SK-N-SH treated with all-trans-retinoic acid at 6 μM for 48 hours (cell line): ENCODE measurements around the gene PRB4.

Source experiments
- ATAC-seq: fragments of 200-7000 bp; cut with Tn5 transposase; 3 replicates; pipeline ENCODE4 v1.9.1; 2020; ENCODE audit warnings: mild to moderate bottlenecking, moderate library complexity
- ARNTL ChIP-seq: fragments of 450-650 bp; formaldehyde crosslinking; IDR thresholded peaks from 2 replicates; pipeline ENCODE4 v1.5.0; 2020; ENCODE audit warnings: low read depth, mild to moderate bottlenecking, moderate library complexity, borderline replicate concordance
- BACH2 ChIP-seq: fragments of 250-450 bp; sonication (Bioruptor Pico); IDR thresholded peaks from 2 replicates; pipeline ENCODE4 v1.9.0; 2021; ENCODE audit warnings: mild to moderate bottlenecking, borderline replicate concordance
- CSDC2 ChIP-seq: fragments of 250-450 bp; sonication (Bioruptor Pico); IDR thresholded peaks from 2 replicates; pipeline ENCODE4 v1.5.0; 2020; ENCODE audit warnings: mild to moderate bottlenecking, moderate library complexity
- CSRNP3 ChIP-seq: fragments of 250-450 bp; sonication (Bioruptor Pico); IDR thresholded peaks from 2 replicates; pipeline ENCODE4 v1.5.1; 2021; ENCODE audit warnings: mild to moderate bottlenecking, moderate library complexity
- ESRRG ChIP-seq: fragments of 250-450 bp; sonication (Bioruptor Pico); IDR thresholded peaks from 2 replicates; pipeline ENCODE4 v1.6.1; 2021; ENCODE audit warnings: mild to moderate bottlenecking
- GLIS3 ChIP-seq: fragments of 250-450 bp; sonication (Bioruptor Pico); IDR thresholded peaks from 2 replicates; pipeline ENCODE4 v1.5.0; 2020; ENCODE audit warnings: mild to moderate bottlenecking, moderate library complexity
- ISL1 ChIP-seq: fragments of 250-450 bp; sonication (Bioruptor Pico); IDR thresholded peaks from 2 replicates; pipeline ENCODE4 v2.1.2; 2022; ENCODE audit warnings: mild to moderate bottlenecking, moderate library complexity
- OSR1 ChIP-seq: fragments of 250-450 bp; sonication (Bioruptor Pico); IDR thresholded peaks from 2 replicates; pipeline ENCODE4 v1.8.0; 2022; ENCODE audit warnings: moderate library complexity, mild to moderate bottlenecking, inconsistent platforms
- PATZ1 ChIP-seq: fragments of 250-450 bp; sonication (Bioruptor Pico); IDR thresholded peaks from 2 replicates; pipeline ENCODE4 v1.8.0; 2020; ENCODE audit warnings: mild to moderate bottlenecking, moderate library complexity, borderline replicate concordance
- POU6F1 ChIP-seq: fragments of 250-450 bp; sonication (Bioruptor Pico); IDR thresholded peaks from 2 replicates; pipeline ENCODE4 v1.8.0; 2021; ENCODE audit warnings: low read depth, mild to moderate bottlenecking, moderate library complexity, borderline replicate concordance
- RARB ChIP-seq: fragments of 250-450 bp; sonication (Bioruptor Pico); IDR thresholded peaks from 2 replicates; pipeline ENCODE4 v1.8.0; 2021; ENCODE audit warnings: mild to moderate bottlenecking, moderate library complexity
- SNAI2 ChIP-seq: fragments of 250-450 bp; sonication (Bioruptor Pico); IDR thresholded peaks from 2 replicates; pipeline ENCODE4 v1.5.0; 2020; ENCODE audit warnings: mild to moderate bottlenecking, moderate library complexity
- TCF4 ChIP-seq: fragments of 250-450 bp; sonication (Bioruptor Pico); IDR thresholded peaks from 2 replicates; pipeline ENCODE4 v1.8.0; 2021; ENCODE audit warnings: mild to moderate bottlenecking, moderate library complexity, borderline replicate concordance
- TOX ChIP-seq: fragments of 250-450 bp; sonication (Bioruptor Pico); IDR thresholded peaks from 2 replicates; pipeline ENCODE4 v1.8.0; 2021; ENCODE audit warnings: mild to moderate bottlenecking, moderate library complexity, borderline replicate concordance
- ZC3H10 ChIP-seq: fragments of 250-450 bp; sonication (Bioruptor Pico); IDR thresholded peaks from 2 replicates; pipeline ENCODE4 v1.5.1; 2021; ENCODE audit warnings: mild to moderate bottlenecking, moderate library complexity
- ZFP3 ChIP-seq: fragments of 250-450 bp; sonication (Bioruptor Pico); IDR thresholded peaks from 2 replicates; pipeline ENCODE4 v1.5.0; 2020; ENCODE audit warnings: mild to moderate bottlenecking, moderate library complexity
- ZFP30 ChIP-seq: fragments of 450-650 bp; formaldehyde crosslinking; IDR thresholded peaks from 2 replicates; pipeline ENCODE4 v1.5.0; 2022; ENCODE audit warnings: mild to moderate bottlenecking, moderate library complexity
- ZNF565 ChIP-seq: fragments of 450-650 bp; formaldehyde crosslinking; conservative IDR thresholded peaks from 2 replicates; pipeline ENCODE4 v1.5.0; 2020; ENCODE audit warnings: low read depth, mild to moderate bottlenecking, moderate library complexity
- ZNF70 ChIP-seq: fragments of 450-650 bp; formaldehyde crosslinking; IDR thresholded peaks from 2 replicates; pipeline ENCODE4 v1.5.0; 2020; ENCODE audit warnings: mild to moderate bottlenecking, moderate library complexity
- ZNF8 ChIP-seq: fragments of 450-650 bp; formaldehyde crosslinking; IDR thresholded peaks from 2 replicates; pipeline ENCODE4 v1.5.0; 2020; ENCODE audit warnings: mild to moderate bottlenecking, moderate library complexity
- TF ChIP-seq, protein P1 (sequence below): fragments of 250-450 bp; sonication (Bioruptor Pico); IDR thresholded peaks from 2 replicates; pipeline ENCODE4 v1.5.0; 2020; ENCODE audit warnings: mild to moderate bottlenecking, moderate library complexity

The PRB4 gene

GRCh38 chr12:11307143-11307542 is 3.1 kb downstream of the PRB4 start:
- ATAC-seq: no peak
- no peak for TF ChIP-seq ZFP3 (CRISPR knock-in tag)
- TF ChIP-seq ZNF565 (CRISPR knock-in tag): no peak
- TF ChIP-seq CSRNP3 (CRISPR knock-in tag): no peak
- TF ChIP-seq ARNTL (CRISPR knock-in tag): no peak
- TF ChIP-seq POU6F1: no peak
- no peak for TF ChIP-seq TOX (CRISPR knock-in tag)
- TF ChIP-seq ZNF8: no peak
- no peak for TF ChIP-seq BACH2 (CRISPR knock-in tag)
- TF ChIP-seq ZNF70 (CRISPR knock-in tag): no peak
- TF ChIP-seq OSR1: no peak
- TF ChIP-seq ISL1 (CRISPR knock-in tag): no peak

DNA sequence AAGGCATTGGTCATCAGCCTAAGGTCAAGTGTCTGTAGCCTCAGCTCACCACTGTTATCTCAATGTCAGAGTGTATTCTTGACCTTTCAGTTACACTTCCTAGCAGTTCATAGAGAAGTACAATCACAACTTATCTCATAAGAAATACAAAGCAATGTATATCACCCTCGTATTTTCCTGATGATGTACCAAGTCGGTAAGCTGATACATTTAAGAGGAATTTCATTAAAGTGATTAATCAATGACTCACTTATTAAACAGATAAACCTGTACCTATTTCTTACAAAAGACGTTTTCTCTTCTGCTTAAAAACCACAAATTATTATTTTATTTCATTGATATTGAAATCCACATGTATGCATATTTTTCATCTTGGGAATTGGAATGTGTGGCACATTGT is 36.8 kb downstream of the PRB4 start:
- no peak for ATAC-seq

GRCh38 chr12:11269607-11270006 is 40.6 kb downstream of the PRB4 start, which contains the start of gene PRB3:
Gene PRB3, minus strand, starts transcription at chr12:11269707. Its CDS starts 38 bp downstream, at chr12:11269669.
- no peak for ATAC-seq
- TF ChIP-seq ZNF565 (CRISPR knock-in tag) (no peak), ESRRG (CRISPR knock-in tag) (no peak), OSR1 (no peak), SNAI2 (CRISPR knock-in tag) (no peak), ZFP3 (CRISPR knock-in tag) (no peak), POU6F1 (no peak), TCF4 (no peak), ZC3H10 (no peak), ISL1 (CRISPR knock-in tag) (no peak), ZNF8 (no peak), ARNTL (CRISPR knock-in tag) (no peak), RARB (CRISPR knock-in tag) (no peak), CSRNP3 (CRISPR knock-in tag) (no peak), ZNF70 (CRISPR knock-in tag) (no peak), PATZ1 (CRISPR knock-in tag) (no peak), BACH2 (CRISPR knock-in tag) (no peak), TOX (CRISPR knock-in tag) (no peak), GLIS3 (no peak), CSDC2 (CRISPR knock-in tag) (no peak)

More for the DNA sequence above, 36.8 kb downstream of the PRB4 start:
- TF ChIP-seq, protein P1, sequence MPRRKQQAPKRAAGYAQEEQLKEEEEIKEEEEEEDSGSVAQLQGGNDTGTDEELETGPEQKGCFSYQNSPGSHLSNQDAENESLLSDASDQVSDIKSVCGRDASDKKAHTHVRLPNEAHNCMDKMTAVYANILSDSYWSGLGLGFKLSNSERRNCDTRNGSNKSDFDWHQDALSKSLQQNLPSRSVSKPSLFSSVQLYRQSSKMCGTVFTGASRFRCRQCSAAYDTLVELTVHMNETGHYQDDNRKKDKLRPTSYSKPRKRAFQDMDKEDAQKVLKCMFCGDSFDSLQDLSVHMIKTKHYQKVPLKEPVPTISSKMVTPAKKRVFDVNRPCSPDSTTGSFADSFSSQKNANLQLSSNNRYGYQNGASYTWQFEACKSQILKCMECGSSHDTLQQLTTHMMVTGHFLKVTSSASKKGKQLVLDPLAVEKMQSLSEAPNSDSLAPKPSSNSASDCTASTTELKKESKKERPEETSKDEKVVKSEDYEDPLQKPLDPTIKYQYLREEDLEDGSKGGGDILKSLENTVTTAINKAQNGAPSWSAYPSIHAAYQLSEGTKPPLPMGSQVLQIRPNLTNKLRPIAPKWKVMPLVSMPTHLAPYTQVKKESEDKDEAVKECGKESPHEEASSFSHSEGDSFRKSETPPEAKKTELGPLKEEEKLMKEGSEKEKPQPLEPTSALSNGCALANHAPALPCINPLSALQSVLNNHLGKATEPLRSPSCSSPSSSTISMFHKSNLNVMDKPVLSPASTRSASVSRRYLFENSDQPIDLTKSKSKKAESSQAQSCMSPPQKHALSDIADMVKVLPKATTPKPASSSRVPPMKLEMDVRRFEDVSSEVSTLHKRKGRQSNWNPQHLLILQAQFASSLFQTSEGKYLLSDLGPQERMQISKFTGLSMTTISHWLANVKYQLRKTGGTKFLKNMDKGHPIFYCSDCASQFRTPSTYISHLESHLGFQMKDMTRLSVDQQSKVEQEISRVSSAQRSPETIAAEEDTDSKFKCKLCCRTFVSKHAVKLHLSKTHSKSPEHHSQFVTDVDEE (CRISPR knock-in tag): no peak
- TF ChIP-seq ZC3H10 (no peak), ZNF8 (no peak), OSR1 (no peak), TCF4 (no peak), GLIS3 (no peak), SNAI2 (CRISPR knock-in tag) (no peak), TOX (CRISPR knock-in tag) (no peak), ZNF70 (CRISPR knock-in tag) (no peak), ZFP30 (CRISPR knock-in tag) (no peak)
